HPDE6-E6E7 (cell line): ENCODE results near the gene CHST12.
"Not testable (repeated sequence)": the region's sequence is repeated elsewhere in the genome, so short reads cannot be mapped to it uniquely, and the experiment has no call there.

ENCODE experiments used
- DNase-seq: peaks from one replicate; pipeline ENCODE4 v3.0.0; 2011; ENCODE audit warnings: missing footprints; ENCODE audit errors: extremely low spot score

The CHST12 gene

DNA sequence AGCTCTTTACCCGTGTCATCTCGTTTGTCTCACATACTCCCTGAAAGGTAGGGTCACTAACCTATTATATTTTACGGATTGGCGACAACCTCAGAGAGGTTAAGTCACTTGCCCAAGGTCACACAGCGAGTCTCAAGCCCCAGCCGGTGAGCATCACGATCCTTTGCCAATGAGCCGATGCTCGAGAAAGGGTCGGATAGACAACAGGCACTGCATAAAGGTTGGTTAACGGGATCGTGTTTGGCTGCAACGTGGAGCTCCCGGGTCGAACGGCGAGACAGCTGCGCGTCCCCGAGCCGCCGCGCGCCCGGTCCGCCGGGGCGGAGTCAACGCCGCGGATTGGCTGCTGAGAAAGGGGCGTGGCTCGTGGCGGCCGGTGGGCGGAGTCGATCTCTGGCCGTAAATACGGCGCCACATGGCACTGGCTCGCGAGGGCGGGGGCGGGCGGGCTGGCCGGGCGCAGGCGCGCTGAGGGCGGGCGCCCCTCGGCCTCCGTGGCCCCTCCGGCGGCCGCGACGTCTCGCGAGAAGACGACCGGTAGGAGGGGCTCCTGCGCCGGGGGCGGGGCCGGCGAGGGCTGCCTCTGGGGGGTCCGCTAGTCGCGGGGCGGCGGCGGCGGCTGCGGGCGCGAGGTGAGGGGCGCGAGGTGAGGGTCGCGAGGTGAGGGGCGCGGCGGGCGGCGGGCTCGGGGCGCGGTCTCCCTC is at the start of gene CHST12:
Gene CHST12, plus strand, starts transcription at position 598 of the 704 bp plus-strand sequence. CDS start 29,029 bp downstream, outside the sequence.
- DNase-seq: peak; percentile 93

DNA sequence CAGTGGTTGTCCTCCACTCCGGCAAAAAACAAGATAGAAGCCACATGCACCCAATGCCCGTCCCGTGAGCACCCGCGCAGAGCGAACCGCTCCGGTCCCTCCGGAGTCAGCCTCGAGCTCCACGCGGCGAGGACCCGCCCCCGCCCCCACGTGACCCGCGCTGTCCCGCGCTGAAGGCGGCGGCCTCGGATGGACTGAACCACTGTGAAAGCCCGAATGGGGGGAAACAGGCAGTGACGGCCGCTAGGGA is 49.5 kb upstream of the CHST12 start:
- DNase-seq: peak; percentile 93

DNA sequence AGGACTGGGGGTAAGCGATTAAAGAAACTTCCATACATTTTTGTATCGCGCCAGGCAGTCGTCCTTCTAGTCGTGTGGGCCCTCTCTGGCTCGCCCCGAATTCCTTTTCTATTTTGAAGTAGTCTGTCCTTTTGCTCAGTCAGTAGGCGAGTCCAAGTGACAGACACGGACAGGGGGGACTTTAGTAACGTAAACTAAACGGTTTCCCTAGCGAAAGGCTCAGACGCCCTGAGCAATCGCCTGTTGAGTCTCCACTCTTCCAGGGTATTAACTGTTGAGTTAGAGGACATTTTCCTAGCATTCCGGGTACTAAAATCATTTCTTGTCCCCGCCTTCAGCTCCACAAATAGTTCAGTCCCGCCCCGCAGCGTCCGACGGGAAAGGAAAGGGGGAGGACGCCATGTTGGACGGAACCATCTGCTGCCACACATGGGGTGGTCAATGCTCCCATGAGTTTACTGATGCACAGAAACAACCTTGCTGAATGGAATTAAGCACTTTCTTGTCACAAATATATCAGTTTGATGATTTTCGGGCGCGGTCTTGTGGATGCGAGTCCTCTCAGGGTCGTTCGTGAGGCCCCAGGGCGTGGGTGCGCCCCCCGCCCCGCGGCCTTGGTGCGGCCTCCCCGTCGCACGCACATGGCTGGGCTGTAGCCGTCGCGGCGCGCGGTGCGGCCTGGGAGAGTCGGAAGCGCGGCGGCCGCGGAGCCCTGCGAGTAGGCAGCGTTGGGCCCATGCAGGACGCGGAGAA is 49.0 kb upstream of the CHST12 start, which contains the start of gene EIF3B:
Gene EIF3B, plus strand, starts transcription at position 642 of the 753 bp plus-strand sequence. Its CDS starts 95 bp downstream, at position 737.
- peak; percentile 84 for DNase-seq

DNA sequence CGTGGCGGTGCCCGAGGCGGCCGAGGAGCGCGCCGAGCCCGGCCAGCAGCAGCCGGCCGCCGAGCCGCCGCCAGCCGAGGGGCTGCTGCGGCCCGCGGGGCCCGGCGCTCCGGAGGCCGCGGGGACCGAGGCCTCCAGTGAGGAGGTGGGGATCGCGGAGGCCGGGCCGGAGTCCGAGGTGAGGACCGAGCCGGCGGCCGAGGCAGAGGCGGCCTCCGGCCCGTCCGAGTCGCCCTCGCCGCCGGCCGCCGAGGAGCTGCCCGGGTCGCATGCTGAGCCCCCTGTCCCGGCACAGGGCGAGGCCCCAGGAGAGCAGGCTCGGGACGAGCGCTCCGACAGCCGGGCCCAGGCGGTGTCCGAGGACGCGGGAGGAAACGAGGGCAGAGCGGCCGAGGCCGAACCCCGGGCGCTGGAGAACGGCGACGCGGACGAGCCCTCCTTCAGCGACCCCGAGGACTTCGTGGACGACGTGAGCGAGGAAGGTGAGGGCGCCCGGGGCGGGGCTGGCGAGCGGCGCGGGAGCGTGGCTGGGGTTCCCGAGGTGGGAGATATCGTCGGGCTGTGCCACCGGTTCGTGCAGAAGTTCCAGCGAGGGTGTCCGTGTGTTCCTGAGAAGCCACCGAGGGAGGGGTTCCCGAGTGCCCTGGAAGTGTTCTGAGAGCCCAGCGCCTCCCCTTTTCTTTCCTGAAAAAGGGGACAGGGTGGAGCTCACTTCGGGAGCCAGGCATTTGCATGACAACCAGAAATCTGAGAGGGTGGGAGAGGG is 48.3 kb upstream of the CHST12 start:
- DNase-seq: no peak

DNA sequence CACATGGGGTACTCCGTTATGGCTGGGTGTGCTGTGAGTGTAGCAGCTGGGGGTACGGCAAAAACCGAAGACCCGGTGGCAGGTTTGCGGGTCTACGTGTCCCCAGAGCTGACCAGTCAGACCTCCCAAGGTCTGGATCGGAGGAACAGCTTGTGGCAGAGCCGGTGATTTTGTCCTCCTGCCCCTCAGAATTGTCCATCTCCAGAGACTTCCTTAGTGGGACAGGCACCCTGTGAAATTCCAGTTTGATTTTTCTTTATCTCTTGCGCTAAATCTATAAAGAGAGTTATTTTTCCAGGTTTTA is 47.8 kb upstream of the CHST12 start:
- DNase-seq: no peak

DNA sequence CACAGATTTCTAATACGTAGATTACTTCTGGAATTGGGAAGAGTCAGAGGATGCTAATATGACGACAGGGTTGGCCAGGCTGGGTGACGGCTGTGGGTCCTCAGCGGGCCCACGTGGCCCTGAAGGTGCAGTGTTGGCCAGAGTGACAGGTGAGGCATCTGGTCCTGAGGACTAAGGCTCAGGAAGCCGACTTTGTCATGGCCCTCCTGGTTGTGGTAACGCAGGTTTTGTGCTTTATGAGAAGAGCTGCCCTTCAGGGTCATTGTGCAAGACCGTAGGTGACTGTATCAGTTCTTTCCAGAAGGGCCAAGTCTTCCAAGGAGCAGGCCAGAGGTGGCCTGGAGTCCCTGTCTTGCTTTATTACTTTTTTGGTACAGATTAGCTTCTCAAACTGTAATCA is 46.2 kb upstream of the CHST12 start:
- DNase-seq: no peak

DNA sequence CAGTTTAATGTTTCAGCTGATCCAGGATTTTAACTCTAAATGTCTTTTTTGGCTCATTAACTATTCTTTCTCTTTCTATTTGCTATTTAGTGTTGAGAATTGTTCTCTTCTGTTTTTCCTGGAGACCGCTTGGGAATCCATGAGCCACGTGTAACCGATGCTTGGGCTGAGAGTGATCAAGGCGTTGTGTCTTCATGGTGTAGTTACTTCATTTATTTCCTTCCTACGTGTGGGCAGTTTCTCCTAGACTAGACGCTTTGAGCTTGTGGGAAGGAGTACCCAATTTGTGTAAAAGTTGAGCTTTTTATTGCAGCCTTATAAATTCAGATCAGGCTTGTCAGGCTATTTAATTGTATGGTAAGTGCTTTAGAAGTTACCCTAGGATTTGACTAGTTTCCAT is 45.8 kb upstream of the CHST12 start:
- no peak for DNase-seq

DNA sequence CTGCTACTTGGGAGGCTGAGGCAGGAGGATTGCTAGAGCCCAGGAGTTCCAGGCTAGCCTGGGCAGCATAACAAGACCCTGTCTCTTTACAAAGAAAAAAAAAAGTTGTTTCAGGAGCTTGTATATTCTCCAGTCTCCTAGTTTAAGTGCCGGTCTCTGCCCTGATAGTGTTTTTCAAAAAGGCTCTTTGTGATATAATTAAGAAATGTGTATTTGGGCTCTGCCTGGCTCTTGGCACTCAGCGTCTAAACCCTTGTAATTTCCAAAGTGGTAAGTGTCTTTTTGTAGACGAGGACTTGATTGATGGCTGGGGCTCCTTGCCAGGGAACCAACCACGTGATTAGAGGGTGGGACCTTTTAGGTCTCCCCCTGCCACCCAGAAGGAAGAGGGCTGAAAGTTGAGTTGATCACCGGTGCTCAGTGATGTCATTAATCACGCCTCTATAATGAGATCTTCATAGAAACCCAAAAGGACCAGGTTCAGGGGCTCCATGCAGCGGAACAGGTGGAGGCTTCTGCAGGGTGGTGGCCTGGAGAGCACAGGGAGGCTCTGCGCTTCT is 44.4 kb upstream of the CHST12 start:
- no peak for DNase-seq

DNA sequence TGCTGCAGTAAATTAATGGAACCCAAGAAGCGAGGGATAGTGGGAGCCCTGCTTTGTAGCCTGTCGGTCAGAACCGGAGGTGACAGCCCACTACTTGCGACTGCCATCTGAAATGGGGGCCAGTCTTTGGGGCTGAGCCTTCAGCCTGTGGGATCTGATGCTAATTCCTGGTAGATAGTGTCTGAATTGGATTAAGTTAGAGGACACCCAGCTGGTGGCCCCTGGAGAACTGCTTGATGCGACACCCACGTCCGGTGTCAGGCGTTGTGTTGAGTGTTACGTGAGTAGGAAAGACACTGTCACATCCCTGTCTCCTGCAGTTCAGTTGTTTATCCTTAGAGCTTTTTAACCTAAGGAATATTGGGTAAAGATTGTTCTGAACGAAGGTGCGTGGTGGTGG is 43.8 kb upstream of the CHST12 start:
- no peak for DNase-seq

DNA sequence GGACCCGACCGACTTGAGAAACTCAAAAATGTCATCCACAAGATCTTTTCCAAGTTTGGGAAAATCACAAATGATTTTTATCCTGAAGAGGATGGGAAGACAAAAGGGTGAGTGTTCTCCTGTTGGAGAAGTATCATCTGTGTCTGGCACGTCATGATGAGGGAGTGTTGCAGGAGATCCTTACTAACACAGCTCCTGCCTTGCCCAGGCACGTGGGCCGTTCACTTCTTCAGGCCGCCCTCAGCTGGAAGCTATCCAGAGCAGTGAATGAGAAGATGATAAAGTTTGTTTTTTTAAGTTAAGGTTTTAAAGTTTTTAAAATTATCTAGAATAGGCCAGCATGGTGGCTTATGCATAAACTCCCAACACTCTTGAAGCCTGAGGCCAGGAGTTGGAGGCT is 42.6 kb upstream of the CHST12 start:
- no peak for DNase-seq

DNA sequence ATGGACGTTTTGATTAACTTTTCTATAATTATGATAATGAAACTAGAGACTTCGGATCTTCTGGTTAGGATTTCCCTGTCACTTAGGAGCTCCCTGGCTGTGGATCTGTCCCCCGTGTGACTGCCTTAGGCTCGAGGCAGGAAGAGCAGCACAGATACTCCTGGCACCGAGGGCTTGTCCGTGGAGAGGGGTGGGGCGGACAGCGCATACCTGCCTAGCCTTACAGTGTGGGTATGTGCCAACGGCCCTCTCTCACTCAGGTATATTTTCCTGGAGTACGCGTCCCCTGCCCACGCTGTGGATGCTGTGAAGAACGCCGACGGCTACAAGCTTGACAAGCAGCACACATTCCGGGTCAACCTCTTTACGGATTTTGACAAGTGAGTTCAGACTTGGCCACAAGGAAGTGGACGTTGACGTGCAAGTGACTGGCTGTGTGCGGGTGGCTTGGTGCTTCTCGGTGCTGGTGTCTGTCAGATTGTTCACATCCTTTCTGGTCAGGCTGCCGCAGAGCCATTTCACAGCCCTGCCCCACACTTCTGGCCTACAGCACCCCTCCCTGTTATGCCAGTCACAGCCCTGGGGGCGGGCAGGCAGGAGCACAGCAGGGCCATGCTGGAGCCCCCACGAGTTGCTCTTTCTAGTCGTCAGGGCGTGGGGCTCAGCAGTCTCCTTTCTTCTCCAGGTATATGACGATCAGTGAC is 40.9 kb upstream of the CHST12 start:
- DNase-seq: no peak

DNA sequence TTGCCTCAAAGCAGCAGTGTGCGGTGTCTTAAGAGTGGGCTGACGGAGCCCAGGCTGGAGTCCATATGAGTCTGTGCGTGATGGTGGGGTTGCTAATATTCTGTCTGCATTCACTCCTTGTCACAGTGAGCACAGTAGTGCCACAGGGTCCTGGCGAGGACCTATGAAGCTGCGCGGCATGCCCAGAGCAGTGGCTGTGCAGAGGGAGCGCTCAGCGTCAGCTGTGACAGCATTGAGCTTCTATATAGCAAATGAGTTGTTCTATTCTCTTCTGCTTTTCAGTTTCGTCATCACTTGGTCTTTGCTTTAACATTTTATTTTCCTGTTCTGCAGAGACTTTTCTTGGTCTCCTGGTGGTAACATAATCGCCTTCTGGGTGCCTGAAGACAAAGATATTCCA is 34.3 kb upstream of the CHST12 start:
- DNase-seq: no peak

DNA sequence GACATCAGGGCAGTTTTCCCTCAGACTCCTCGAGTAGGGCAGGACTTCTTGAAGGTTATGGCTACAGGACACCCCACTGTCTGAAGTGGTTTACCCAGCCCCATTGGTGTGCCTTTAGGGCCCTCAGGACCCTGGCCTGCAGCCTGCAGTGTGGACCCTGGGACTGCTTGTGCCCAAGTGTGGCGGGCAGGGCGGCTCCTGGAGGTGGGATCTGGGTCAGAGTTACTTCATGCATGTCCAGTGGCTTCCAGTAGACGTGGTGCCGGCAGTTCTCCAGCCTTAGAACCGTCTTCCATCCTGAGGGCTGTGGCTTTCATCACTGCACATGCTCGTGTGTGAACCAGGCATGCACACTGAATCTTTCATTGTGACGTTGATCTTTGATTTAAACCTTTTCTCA is 32.1 kb upstream of the CHST12 start:
- no peak for DNase-seq

DNA sequence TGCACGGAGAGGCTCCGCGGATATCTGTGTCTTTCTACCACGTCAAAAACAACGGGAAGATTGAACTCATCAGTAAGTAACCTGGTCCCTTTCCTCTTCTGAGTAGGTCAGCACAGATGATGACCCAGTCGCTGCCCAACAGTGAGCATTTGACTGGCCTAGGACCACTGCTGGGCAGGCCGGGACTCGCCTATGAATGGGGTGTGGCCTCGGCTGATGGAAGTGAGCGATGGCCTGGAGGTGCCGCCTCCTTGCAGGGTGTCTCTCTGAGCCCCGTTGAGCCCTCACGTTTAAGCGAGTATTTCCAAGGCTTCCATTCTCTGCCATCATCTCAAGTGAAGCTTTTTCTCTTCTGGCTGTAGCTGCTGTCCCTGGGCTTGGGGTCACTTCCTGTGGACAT is 30.7 kb upstream of the CHST12 start:
- no peak for DNase-seq

DNA sequence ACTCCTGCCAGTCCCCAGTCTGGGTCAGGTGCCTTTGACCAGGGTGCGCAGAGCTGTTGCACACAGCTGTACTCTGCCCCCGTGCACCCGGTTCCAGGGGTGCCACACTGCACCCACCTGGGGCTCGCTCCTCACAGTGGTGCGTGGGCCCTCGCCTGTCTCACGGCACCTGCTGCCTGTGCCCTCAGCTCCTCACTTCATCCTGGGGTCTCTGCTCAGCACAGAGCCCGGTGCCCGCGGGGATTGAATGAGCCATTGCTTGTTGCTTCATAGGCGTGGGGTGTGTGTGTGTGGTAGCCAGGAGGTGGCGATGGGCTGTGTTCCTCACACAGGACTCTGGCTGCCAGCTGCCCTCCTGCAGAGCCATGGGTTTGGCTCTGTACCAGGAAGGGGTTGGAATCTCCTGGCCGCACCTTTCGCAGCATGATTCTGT is 30.3 kb upstream of the CHST12 start:
- no peak for DNase-seq

DNA sequence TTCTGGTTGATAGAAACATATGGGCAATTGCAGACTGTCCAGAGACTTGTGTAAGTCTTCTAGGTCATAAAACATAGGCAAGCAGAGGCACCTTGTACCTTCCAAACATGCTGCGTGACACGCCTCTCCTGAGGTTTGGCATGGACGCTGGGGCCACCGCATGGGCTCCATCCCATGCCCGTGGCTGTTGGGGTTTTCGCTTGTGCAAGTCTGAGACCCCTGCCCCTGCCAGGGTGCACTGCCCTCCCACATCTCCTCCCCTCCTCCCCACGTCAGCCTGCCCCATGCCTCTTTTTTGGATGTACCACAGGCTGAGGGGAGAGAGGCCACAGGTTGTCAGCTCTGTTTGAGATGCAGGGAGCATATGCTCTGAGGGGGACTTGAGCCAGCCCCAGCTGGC is 29.8 kb upstream of the CHST12 start:
- DNase-seq: no peak

DNA sequence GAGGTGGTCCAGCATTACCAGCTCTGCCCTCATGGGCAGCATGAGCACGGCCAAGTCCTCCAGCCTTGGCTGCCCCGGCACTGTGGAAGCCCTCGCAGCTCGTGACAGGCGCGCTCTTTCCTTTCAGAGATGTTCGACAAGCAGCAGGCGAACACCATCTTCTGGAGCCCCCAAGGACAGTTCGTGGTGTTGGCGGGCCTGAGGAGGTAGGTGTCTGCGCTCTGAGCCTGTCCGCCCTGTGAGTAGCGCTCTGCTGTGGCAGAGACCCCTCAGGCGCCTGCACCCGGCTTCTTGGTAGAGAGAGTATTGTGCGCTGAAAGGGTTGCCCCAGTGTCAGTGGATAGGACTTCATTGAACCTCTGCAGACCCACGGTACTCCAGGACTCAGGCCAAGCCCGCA is 29.0 kb upstream of the CHST12 start:
- DNase-seq: no peak

DNA sequence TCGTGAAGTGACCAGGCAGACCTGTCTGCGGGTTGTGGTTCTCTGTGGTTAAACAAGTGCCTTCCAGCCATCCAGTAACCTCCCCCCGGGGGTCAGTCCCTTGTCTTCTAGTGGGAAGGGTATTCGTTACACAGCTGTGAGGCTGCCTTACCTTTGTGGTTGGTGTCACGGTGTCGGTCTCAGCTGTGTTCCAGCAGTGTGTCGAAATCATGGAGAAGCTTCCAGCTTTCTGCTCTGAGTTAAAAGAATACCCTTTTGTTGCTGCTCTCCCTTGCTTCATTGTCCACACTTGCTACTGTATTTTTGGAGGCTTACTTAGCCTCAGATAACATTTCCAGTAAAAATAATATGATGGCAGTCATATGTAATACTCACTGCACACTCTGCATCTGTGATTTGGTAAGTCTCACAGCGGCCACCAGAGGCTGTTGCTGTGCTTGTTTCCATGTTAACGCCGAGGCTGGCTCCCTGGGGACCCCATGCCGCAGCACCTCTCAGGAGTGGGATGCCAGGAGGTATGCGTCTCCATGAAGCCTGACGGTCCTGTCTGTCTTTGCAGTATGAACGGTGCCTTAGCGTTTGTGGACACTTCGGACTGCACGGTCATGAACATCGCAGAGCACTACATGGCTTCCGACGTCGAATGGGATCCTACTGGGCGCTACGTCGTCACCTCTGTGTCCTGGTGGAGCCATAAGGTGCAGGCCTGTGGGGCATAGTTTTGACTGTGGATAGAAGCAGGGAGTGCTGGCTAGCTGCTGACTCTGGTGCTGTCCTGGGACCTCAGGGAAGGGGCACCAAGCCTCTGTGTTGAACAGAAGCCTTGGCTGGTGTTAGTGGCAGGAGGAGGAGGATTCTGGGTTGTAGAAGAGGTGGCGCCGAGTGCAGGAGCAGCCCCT is 28.3 kb upstream of the CHST12 start:
- DNase-seq: no peak

DNA sequence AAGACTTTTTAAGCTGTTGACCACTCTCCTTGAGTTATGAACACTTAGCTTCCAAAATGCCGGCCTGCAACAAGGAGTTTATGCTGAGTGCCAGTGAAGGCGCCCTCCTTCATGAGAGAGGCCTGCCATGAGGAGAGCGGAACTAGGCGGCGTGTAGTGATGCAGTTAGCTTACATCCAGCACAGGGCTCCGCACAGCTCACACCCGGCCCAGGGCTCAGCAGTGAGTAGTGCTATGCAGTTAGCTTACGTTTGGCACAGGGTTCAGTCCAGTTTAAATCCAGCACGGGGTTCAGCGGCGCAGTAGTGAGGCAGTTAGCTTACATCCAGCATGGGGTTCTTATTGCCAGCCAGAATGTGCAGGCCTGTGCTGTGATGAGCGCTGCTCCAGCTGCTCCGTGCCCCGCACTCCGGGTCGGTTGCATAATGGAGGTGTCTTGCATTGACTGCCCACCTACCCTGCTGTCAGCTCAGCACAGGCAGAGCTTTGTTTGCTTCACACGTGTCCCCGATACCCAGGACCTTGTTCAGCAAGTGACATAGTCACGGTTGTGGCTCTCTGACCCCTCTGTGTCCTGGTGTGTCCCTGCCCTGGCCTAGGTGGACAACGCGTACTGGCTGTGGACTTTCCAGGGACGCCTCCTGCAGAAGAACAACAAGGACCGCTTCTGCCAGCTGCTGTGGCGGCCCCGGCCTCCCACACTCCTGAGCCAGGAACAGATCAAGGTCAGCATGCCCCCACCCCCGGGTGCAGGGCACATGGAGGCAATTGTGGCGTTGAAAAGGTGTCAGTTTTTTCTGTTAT is 26.9 kb upstream of the CHST12 start:
- DNase-seq: no peak

DNA sequence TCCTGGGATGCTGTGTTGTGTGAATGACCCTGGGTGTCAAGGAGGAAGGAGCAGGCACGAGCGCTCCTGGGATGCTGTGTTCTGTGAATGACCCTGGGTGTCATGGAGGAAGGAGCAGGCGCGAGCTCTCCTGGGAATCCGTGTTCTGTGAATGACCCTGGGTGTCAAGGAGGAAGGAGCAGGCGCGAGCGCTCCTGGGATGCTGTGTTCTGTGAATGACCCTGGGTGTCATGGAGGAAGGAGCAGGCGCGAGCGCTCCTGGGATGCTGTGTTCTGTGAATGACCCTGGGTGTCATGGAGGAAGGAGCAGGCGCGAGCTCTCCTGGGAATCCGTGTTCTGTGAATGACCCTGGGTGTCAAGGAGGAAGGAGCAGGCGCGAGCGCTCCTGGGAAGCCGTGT is 25.9 kb upstream of the CHST12 start:
- not testable (repeated sequence) for DNase-seq
